A673 (cell line): ENCODE measurements around the gene SSBP2. TPM values are rescaled to one million over a fixed set of nuclear protein-coding genes. Genes with fewer than 3 reads are reported as not detected.

Source experiments
- BruUV-seq: library from RNA; stranded (reverse); fragments of 400-500 nt; replicated peaks from 2 replicates; lab custom pipeline; 2021; lab: Mats Ljungman, UMichigan
- CTCF ChIA-PET: fragments of 300-600 bp; sonication (Branson Sonifier 250); formaldehyde crosslinking; loops from one replicate; lab custom pipeline; 2022; ENCODE audit warnings: antibody characterized with exemption; lab: Charles Lee
- POLR2A ChIA-PET: fragments of 300-600 bp; sonication (Branson Sonifier 250); formaldehyde crosslinking; loops from one replicate; lab custom pipeline; 2022; ENCODE audit warnings: antibody characterized with exemption; ENCODE audit not compliant: low non-redundant PET; lab: Charles Lee
- DNase-seq: peaks from one replicate; pipeline ENCODE4 v3.0.0-alpha.2; 2015; ENCODE audit warnings: low spot score
- H3K27ac ChIP-seq: fragments of 200-600 bp; sonication (generic); 2 replicates; pipeline ENCODE4 v1.5.1; 2016; ENCODE audit warnings: mixed run types, low read depth, mild to moderate bottlenecking, mixed read lengths, antibody characterized with exemption, low read length; ENCODE audit not compliant: poor library complexity, severe bottlenecking
- H3K27me3 ChIP-seq: fragments of 200-600 bp; sonication (generic); replicated peaks from 2 replicates; pipeline ENCODE4 v1.6.1; 2017; ENCODE audit warnings: mixed run types, low read depth, mild to moderate bottlenecking, mixed read lengths, antibody characterized with exemption, low read length; ENCODE audit not compliant: insufficient read depth, poor library complexity
- H3K36me3 ChIP-seq: fragments of 200-600 bp; sonication (generic); 2 replicates; pipeline ENCODE4 v1.6.1; 2016; ENCODE audit warnings: mixed run types, mild to moderate bottlenecking, mixed read lengths, antibody characterized with exemption, low read length; ENCODE audit not compliant: insufficient read depth, poor library complexity, severe bottlenecking
- H3K4me1 ChIP-seq: fragments of 200-600 bp; sonication (generic); 2 replicates; pipeline ENCODE4 v1.6.1; 2017; ENCODE audit warnings: mixed run types, mild to moderate bottlenecking, mixed read lengths, antibody characterized with exemption, low read length; ENCODE audit not compliant: insufficient read depth, poor library complexity, severe bottlenecking
- H3K4me3 ChIP-seq: fragments of 200-600 bp; sonication (generic); 2 replicates; pipeline ENCODE4 v1.5.1; 2016; ENCODE audit warnings: low read depth, mixed run types, mild to moderate bottlenecking, mixed read lengths, low read length; ENCODE audit not compliant: poor library complexity, severe bottlenecking
- H3K9me3 ChIP-seq: fragments of 200-600 bp; sonication (generic); 2 replicates; pipeline ENCODE4 v1.6.1; 2016; ENCODE audit warnings: mixed run types, low read depth, mild to moderate bottlenecking, mixed read lengths, antibody characterized with exemption, low read length; ENCODE audit not compliant: poor library complexity, severe bottlenecking
- CTCF ChIP-seq: fragments of 300-800, 200-600 bp; sonication (generic); conservative IDR thresholded peaks from 2 replicates; pipeline ENCODE4 v1.5.1; 2017; ENCODE audit warnings: low read depth, mild to moderate bottlenecking, antibody characterized with exemption, low read length, moderate library complexity, mixed read lengths
- EZH2 ChIP-seq: fragments of 200-600 bp; sonication (generic); IDR thresholded peaks from 2 replicates; pipeline ENCODE4 v1.6.1; 2017; ENCODE audit warnings: borderline replicate concordance, low read depth, mild to moderate bottlenecking, mixed read lengths, antibody characterized with exemption, low read length; ENCODE audit not compliant: poor library complexity, severe bottlenecking
- intact Hi-C: fragments of 100-400 bp; cut with micrococcal nuclease; formaldehyde crosslinking; loops from one replicate; pipeline ENCODE4 v1.10.0; 2022; ENCODE audit not compliant: unreplicated experiment
- total RNA-seq: library from RNA; stranded (reverse); gene quantifications from 2 replicates; pipeline ENCODE4 v1.2.3, GENCODE V29; 2021

The SSBP2 gene
- total RNA-seq, 1 experiment from 2014 or later = 42.8 TPM

GRCh38 chr5:81759632-81760005 lies 8.7 kb upstream of the SSBP2 start:
- no peaks in the 10 kb centered on the region for H3K27me3 ChIP-seq
- intact Hi-C loops = loop anchor here (10.0 kb wide), 1 partner anchor 465 kb away; no protein-coding TSS in a partner anchor
- no TSS peak for BruUV-seq
- H3K36me3 ChIP-seq = no peaks in the 10 kb centered on the region
- DNase-seq = peak; percentile 75
- TF ChIP-seq CTCF (no peak), EZH2 (no peak)
- H3K9me3 ChIP-seq = no peaks in the 10 kb centered on the region
- POLR2A ChIA-PET = no interaction called here
- peaks cover 41% of the 10 kb centered on the region for H3K4me1 ChIP-seq
- peak overlapping the region; percentile 15 for H3K27ac ChIP-seq
- CTCF ChIA-PET = no interaction called here
- H3K4me3 ChIP-seq = no peak overlapping the region

GRCh38 chr5:81757404-81757803 lies 6.5 kb upstream of the SSBP2 start:
- TF ChIP-seq CTCF = no peak
- TF ChIP-seq EZH2 = no peak
- DNase-seq = no peak
- Histone ChIP-seq H3K4me1 (peaks cover 61% of the 10 kb centered on the region), H3K4me3 (no peak overlapping the region), H3K27me3 (no peaks in the 10 kb centered on the region), H3K27ac (no peak overlapping the region), H3K9me3 (no peaks in the 10 kb centered on the region), H3K36me3 (no peaks in the 10 kb centered on the region)
- ChIA-PET CTCF (no interaction called here), POLR2A (no interaction called here)
- no TSS peak for BruUV-seq
- intact Hi-C loops = loop anchor here (10.0 kb wide), 1 partner anchor 467 kb away; no protein-coding TSS in a partner anchor

- Histone ChIP-seq H3K9me3 (no peaks in the 10 kb centered on the region), H3K27ac (peak overlapping the region; percentile 47), H3K4me3 (no peak overlapping the region), H3K4me1 (peaks cover 65% of the 10 kb centered on the region), H3K27me3 (no peaks in the 10 kb centered on the region), H3K36me3 (no peaks in the 10 kb centered on the region)
- ChIA-PET POLR2A (interaction anchor here (0.6 to 0.7 kb wide), 2 partner anchors 10 to 96 kb away, joined by 4 to 5 read pairs; no protein-coding TSS in a partner anchor), CTCF (no interaction called here)
- intact Hi-C loops = loop anchor here (10.0 kb wide), 1 partner anchor 469 kb away; no protein-coding TSS in a partner anchor
- DNase-seq = no peak
- TF ChIP-seq EZH2 (no peak), CTCF (no peak)
- no TSS peak for BruUV-seq
These were observed 5.1 kb upstream of the SSBP2 start for GRCh38 chr5:81756016-81756415.
